Activated T-cell treated with anti-CD3 and anti-CD28 coated beads, Interleukin-2, amount 50 U/mL, for 72 hours (primary cell): ENCODE data around the gene RFC5. TPM values are rescaled to one million over a fixed set of nuclear protein-coding genes. Genes with fewer than 3 reads are reported as not detected.

ENCODE experiments used
- ATAC-seq, 2 donors: fragments of 150-1000 bp; cut with Tn5 transposase; replicated peaks in 1 of 2; 2 replicates each; pipeline ENCODE4 v1.10.0; 2021; ENCODE audit warnings: moderate library complexity in 2 of 2, mild to moderate bottlenecking in 1 of 2
- DNase-seq, 2 donors: peaks; one replicate each; pipeline ENCODE4 v3.0.0; 2021 to 2022; ENCODE audit warnings: mixed read lengths in 1 of 2
- H3K27ac Mint-ChIP-seq: one replicate; pipeline ENCODE4 v1.8.0; 2022; ENCODE audit warnings: mild to moderate bottlenecking, moderate library complexity, mixed read lengths
- H3K27me3 Mint-ChIP-seq: one replicate; pipeline ENCODE4 v1.8.0; 2022; ENCODE audit warnings: low read depth, mixed read lengths
- H3K36me3 Mint-ChIP-seq, 2 donors: one replicate each; pipeline ENCODE4 v1.8.0; 2022; ENCODE audit warnings: mixed read lengths in 2 of 2, mild to moderate bottlenecking in 1 of 2; ENCODE audit not compliant: insufficient read depth in 2 of 2
- H3K4me1 Mint-ChIP-seq: one replicate; pipeline ENCODE4 v1.8.0; 2022; ENCODE audit warnings: low read depth, mixed read lengths
- H3K4me3 Mint-ChIP-seq, 2 donors: one replicate each; pipeline ENCODE4 v1.8.0; 2022; ENCODE audit warnings: mild to moderate bottlenecking in 2 of 2, mixed read lengths in 2 of 2, moderate library complexity in 2 of 2
- H3K9me3 Mint-ChIP-seq, 2 donors: one replicate each; pipeline ENCODE4 v1.8.0; 2022; ENCODE audit warnings: mixed read lengths in 2 of 2
- total RNA-seq, 2 donors: library from RNA; stranded (reverse); gene quantifications; one replicate each; pipeline ENCODE4 v1.2.3, GENCODE V29; 2022

RFC5 gene
- total RNA-seq, 2 donors from 2014 or later = 43.3 to 56.6 TPM

- no peaks in the 10 kb centered on the region for H3K27me3 Mint-ChIP-seq
- peak overlapping the region; percentile 56 to 80 for H3K4me3 Mint-ChIP-seq
- peaks cover 11 to 26% of the 10 kb centered on the region in 2 donors for H3K36me3 Mint-ChIP-seq
- H3K4me1 Mint-ChIP-seq = peaks cover 65% of the 10 kb centered on the region
- ATAC-seq (peak; percentile 62 to 72), DNase-seq (peak in 1 of 2 donors; percentile 42)
- H3K9me3 Mint-ChIP-seq = no peaks in the 10 kb centered on the region
- peak overlapping the region; percentile 94 for H3K27ac Mint-ChIP-seq
These were observed 27.6 kb downstream of the RFC5 start for GRCh38 chr12:118044075-118044474.

DNA sequence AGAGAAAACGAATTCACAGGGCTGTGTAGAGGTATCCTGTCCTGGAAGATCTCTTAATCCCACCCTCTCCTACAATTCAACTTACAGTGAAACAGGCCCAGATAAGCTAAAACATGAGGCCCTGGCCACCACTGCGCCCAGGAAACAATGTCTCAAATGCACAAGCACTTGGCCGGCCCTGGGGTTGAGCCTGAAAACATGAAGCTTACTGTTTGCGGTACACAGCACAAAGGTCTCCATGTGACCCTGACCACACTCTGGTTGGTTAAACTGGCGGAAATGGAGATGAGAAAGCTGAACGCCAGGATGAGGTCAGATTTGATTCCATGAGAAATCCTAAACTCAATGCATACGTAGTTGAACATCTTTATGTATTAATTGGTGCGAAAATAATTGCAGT is 28.1 kb downstream of the RFC5 start:
- H3K4me1 Mint-ChIP-seq = peaks cover 65% of the 10 kb centered on the region
- peak in 1 of 2 donors; percentile 15 for ATAC-seq
- H3K27me3 Mint-ChIP-seq = no peaks in the 10 kb centered on the region
- H3K4me3 Mint-ChIP-seq = peak overlapping the region; percentile 56 to 80
- no peak for DNase-seq
- H3K9me3 Mint-ChIP-seq = no peaks in the 10 kb centered on the region
- H3K27ac Mint-ChIP-seq = peak overlapping the region; percentile 94
- peaks cover 9 to 27% of the 10 kb centered on the region in 2 donors for H3K36me3 Mint-ChIP-seq

GRCh38 chr12:118046430-118046829 is 29.9 kb downstream of the RFC5 start:
- Mint-ChIP-seq H3K27me3 (no peaks in the 10 kb centered on the region), H3K27ac (peak overlapping the region; percentile 75), H3K4me3 (no peak overlapping the region), H3K4me1 (peaks cover 68% of the 10 kb centered on the region), H3K9me3 (no peaks in the 10 kb centered on the region), H3K36me3 (peaks cover 13 to 41% of the 10 kb centered on the region in 2 donors)
- DNase-seq (no peak), ATAC-seq (no peak)

DNA sequence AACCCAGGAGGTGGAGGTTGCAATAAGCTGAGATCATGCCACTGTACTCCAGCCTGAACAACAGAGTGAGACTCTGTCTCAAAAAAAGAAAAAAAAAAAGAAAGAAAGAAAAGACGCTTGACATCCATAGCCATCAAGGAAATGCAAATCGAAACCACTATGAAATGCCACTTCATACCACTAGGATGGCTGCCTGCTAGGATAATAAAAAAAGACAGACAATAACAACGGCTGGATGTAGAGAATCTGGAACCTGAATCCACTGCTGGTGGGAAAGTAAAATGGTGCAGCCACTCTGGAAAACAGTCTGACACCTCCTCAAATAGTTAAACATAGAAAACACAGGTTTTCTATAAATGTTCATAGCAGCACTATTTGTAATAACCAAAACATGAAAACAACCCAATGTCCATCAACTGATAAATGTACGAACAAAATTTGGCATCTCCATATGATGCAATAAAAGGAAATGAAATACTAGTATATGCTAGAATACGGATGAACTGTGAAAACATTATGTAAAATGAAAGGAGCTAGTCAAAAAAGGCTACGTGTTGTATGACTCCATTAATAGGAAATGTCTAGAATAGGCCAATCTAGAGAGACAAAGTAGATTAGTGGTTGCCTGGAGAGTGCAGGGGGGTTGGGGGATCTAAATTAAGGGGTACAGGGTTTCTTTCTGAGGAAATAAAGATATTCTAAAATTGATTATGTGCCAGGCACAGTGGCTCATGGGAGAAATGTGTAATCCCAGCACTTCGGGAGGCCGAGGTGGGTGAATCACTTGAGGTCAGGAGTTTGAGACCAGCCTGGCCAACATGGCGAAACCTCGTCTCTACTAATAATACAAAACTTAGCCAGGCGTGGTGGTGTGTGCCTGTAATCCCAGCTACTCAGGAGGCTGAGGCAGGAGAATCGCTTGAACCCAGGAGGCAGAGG is 34.7 kb downstream of the RFC5 start:
- peaks cover 58% of the 10 kb centered on the region for H3K4me1 Mint-ChIP-seq
- H3K36me3 Mint-ChIP-seq = peaks cover 9 to 29% of the 10 kb centered on the region in 2 donors
- ATAC-seq (peak; percentile 60 to 68), DNase-seq (peak; percentile 34 to 39)
- peak overlapping the region; percentile 21 to 64 for H3K4me3 Mint-ChIP-seq
- H3K27me3 Mint-ChIP-seq = no peaks in the 10 kb centered on the region
- no peaks in the 10 kb centered on the region for H3K9me3 Mint-ChIP-seq
- peak overlapping the region; percentile 69 for H3K27ac Mint-ChIP-seq

DNA sequence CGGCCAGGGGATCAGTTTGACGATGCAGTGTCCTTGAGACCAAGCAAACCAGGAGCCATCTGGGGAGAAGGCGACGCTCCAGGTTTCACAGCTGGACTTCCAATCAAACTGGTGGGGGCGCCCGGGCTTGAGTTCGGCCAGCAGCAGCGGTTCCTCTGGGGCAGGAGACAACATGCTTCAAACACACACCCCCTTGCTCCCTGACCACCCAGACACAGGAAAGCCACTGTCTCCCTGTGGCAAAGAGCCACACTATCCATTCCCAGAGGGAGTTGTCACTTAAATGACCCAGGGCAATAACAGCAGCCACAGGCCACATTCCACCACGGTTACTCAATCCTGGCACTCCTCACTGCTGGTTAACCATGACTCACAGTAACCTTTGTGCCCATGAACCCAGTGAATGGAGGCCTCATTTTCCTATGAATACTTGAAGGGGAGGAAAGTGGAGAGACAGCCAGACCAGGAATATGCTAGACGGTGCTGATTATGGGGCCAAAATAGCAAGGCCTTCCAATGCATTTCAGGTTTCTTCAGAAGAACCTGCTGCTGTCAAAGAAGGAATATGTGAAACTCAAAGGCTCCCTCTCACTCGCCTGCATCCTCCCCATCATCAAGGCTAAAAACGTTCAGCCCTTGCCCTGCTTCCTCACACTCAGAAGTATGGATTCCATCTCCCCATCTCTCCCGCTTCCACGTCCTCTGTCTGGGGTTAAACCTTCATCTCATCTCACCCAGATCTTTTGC is 36.0 kb downstream of the RFC5 start:
- Mint-ChIP-seq H3K4me1 (peaks cover 48% of the 10 kb centered on the region), H3K36me3 (peaks cover 9 to 29% of the 10 kb centered on the region in 2 donors), H3K4me3 (peak overlapping the region; percentile 21 to 64), H3K27me3 (no peaks in the 10 kb centered on the region), H3K9me3 (no peaks in the 10 kb centered on the region), H3K27ac (peak overlapping the region; percentile 69)
- ATAC-seq = peak; percentile 71 to 73
- peak; percentile 60 to 66 for DNase-seq

DNA sequence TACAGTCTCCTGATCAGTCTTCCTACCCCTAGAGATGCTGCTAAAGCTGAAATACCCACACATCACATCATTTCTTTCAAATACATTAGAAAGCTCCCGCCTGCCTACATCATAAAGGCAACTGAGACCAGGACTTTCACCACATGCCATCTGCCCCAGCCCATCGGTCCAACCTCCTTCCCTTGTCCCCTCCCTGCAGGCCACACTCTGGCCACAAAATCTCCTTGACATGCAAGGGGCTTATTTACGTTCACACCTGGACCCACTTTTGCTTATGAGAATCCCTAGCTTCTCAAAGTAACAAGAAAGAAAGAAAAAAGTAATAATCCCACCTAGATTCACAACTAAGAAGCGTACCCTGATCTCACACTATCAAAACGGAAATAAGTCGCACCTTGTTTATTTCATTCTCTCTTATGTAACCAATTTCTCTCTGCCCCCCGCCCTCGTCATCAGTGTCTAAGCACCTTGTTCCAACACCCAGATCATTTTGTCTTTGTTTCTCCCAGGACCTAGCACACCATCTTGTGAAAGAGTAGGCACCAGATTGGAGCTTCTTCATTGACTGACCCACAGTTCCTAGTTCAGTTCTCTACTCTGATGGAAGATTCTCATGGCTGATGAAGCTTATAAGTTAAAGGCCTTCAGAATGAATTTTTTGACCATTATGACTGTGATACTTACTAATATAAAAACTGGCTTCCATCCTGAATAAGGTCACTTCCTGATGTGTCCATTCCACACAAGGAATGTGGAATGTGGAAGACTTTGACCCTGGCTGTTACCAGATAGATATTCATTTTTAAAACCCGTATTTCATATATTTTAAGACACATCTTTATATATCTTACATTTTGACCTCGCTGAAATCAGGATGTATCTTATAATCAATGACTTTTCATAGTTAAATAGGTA is 36.8 kb downstream of the RFC5 start:
- Mint-ChIP-seq H3K4me1 (peaks cover 48% of the 10 kb centered on the region), H3K36me3 (peaks cover 9 to 29% of the 10 kb centered on the region in 2 donors), H3K27me3 (no peaks in the 10 kb centered on the region), H3K4me3 (peak overlapping the region; percentile 21 to 64), H3K9me3 (no peaks in the 10 kb centered on the region), H3K27ac (peak overlapping the region; percentile 69)
- no peak for DNase-seq
- no peak for ATAC-seq

GRCh38 chr12:118055144-118055557 is 38.6 kb downstream of the RFC5 start:
- H3K4me3 Mint-ChIP-seq = no peak overlapping the region
- peaks cover 64% of the 10 kb centered on the region for H3K4me1 Mint-ChIP-seq
- DNase-seq (peak; percentile 77 to 80), ATAC-seq (peak; percentile 59 to 70)
- H3K36me3 Mint-ChIP-seq = peaks cover 6 to 23% of the 10 kb centered on the region in 2 donors
- no peaks in the 10 kb centered on the region for H3K9me3 Mint-ChIP-seq
- no peak overlapping the region for H3K27ac Mint-ChIP-seq
- H3K27me3 Mint-ChIP-seq = no peaks in the 10 kb centered on the region

- Mint-ChIP-seq H3K9me3 (no peaks in the 10 kb centered on the region), H3K27me3 (no peaks in the 10 kb centered on the region), H3K27ac (no peak overlapping the region)
These were observed 39.6 kb downstream of the RFC5 start for GRCh38 chr12:118055865-118056773.

DNA sequence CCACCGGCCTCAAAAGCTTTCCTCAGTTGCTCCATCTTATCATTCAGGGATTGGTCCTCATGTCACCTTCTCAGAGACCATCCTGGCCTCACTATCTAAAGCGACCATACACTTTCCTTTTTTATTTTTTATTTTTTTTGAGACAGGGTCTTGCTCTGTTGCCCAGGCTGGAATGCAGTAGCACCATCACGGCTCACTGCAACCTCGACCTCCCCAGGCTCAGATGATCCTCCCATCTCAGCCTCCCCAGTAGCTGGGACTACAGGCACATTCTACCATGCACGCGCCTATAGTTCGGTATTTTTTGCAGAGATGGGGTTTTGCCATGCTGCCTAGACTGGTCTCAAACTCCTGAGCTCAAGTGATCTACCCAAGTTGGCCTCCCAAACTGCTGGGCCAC is 41.7 kb downstream of the RFC5 start:
- peaks cover 45% of the 10 kb centered on the region for H3K4me1 Mint-ChIP-seq
- ATAC-seq = no peak

More at GRCh38 chr12:118055865-118056773, 39.6 kb downstream of the RFC5 start:
- Mint-ChIP-seq H3K36me3 (peaks cover 5 to 14% of the 10 kb centered on the region in 2 donors), H3K4me3 (no peak overlapping the region), H3K4me1 (peaks cover 59% of the 10 kb centered on the region)
- DNase-seq = no peak
- ATAC-seq = no peak

DNA sequence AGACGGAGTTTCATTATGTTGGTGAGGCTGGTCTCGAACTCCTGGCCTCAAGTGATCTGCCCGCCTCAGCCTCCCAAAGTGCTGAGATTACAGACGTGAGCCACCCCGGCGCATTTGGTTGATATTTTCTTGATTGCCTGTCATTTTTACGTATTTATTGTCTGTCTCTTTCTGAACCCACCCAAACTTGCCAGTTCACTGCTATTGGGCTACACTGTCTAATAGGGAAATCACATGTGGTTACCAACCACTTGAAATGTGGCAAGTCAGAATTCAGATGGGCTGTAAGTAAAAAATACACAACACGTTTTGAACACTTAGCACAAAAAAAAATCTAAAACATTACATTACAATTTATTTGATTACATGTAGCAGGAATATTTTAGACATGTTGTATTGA is 42.4 kb downstream of the RFC5 start:
- Mint-ChIP-seq H3K9me3 (no peaks in the 10 kb centered on the region), H3K4me3 (peak overlapping the region; percentile 83 to 87), H3K36me3 (peaks cover 8 to 12% of the 10 kb centered on the region in 2 donors), H3K4me1 (peaks cover 43% of the 10 kb centered on the region), H3K27ac (peak overlapping the region; percentile 94), H3K27me3 (no peaks in the 10 kb centered on the region)
- ATAC-seq (no peak), DNase-seq (no peak)

More for the DNA sequence above, 41.7 kb downstream of the RFC5 start:
- peaks cover 8 to 12% of the 10 kb centered on the region in 2 donors for H3K36me3 Mint-ChIP-seq
- no peak for DNase-seq
- no peaks in the 10 kb centered on the region for H3K9me3 Mint-ChIP-seq
- H3K4me3 Mint-ChIP-seq = no peak overlapping the region
- H3K27ac Mint-ChIP-seq = peak overlapping the region; percentile 21
- H3K27me3 Mint-ChIP-seq = no peaks in the 10 kb centered on the region

DNA sequence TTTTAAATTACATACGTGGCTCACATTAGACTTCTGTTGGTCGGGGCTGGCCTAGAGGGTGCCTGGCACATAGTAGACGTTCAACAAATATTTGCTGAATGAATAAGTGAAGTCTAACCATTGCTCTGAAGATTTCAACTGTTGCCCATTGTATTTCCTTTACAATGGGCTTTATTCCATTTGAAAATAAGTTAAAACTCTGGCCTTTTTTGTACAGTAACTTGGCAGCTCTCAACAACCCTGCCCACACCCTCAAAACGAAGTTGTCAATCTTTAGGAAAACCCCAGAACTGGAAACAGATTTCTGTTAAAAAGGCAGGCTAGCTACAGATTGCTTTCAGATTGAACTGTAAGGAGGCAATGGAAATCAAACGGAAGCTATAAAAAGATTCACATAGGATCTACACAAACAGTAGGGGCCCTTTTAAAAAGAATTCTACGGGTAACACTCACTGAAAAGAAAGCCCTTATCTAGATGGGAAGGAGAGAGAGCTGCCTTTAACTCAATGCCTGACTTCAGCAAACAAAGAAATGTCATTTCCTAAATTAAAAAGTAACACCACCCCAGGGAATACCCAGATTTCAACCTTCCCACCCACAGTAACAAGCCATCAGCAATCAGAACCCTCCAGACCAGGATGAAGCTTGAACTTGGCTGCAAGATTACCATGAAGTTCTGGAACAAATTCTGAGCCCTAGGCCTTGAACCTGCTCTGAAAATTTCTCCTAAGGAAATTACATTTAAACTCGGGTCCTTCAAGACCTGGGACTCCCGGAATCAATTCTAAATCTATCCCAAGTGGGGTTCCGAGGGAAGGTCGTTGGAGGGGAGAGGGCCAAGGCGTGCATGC is 43.1 kb downstream of the RFC5 start:
- Mint-ChIP-seq H3K9me3 (no peaks in the 10 kb centered on the region), H3K27ac (peak overlapping the region; percentile 94), H3K4me1 (peaks cover 49% of the 10 kb centered on the region), H3K36me3 (peaks cover 8 to 12% of the 10 kb centered on the region in 2 donors), H3K4me3 (peak overlapping the region; percentile 83 to 87), H3K27me3 (no peaks in the 10 kb centered on the region)
- no peak for DNase-seq
- ATAC-seq = no peak
